IPS DF 4.7 (cell line): Measurements from ENCODE around the gene GABARAP.
A peak's percentile ranks its signal among the peaks of the same experiment; 100 is the strongest.

Source experiments
- DNase-seq: peaks from one replicate; pipeline ENCODE4 v3.0.0-alpha.2; 2013; ENCODE audit warnings: low spot score; ENCODE audit errors: extremely low read depth

Gene GABARAP

DNA sequence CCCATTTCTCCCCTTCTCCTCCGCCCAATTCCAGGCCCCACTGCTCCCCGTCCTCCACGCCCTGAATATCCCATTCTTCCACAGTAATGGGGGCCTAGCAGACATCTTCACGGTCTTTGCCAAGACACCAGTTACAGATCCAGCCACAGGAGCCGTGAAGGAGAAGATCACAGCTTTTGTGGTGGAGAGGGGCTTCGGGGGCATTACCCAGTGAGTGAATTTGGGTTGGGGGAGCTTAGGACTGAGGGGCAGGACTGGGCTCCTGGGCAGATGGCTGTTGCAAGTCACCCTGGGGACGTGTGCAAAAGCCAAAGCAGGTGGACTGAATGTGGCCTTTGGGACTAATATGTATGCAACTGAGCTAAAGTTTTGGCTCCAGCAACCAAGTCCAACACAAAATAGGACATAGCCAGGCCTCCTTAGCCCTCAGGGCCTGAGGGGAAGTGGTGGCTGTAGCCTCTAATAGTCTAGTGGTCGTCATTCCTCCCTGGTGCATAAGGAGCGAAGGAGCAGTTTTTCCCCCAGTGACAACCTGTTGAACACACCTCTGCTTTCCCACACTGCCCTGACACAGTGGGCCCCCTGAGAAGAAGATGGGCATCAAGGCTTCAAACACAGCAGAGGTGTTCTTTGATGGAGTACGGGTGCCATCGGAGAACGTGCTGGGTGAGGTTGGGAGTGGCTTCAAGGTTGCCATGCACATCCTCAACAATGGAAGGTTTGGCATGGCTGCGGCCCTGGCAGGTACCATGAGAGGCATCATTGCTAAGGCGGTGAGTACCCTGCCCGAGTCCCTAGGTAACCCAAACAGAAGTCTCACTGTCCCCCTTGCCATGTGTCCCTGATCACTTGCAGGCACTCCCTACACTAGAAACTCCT, 19.9 kb downstream of the GABARAP start:
- DNase-seq = no peak

- no peak for DNase-seq
Measured at GRCh38 chr17:7221278-7222092, 20.8 kb downstream of the GABARAP start.

DNA sequence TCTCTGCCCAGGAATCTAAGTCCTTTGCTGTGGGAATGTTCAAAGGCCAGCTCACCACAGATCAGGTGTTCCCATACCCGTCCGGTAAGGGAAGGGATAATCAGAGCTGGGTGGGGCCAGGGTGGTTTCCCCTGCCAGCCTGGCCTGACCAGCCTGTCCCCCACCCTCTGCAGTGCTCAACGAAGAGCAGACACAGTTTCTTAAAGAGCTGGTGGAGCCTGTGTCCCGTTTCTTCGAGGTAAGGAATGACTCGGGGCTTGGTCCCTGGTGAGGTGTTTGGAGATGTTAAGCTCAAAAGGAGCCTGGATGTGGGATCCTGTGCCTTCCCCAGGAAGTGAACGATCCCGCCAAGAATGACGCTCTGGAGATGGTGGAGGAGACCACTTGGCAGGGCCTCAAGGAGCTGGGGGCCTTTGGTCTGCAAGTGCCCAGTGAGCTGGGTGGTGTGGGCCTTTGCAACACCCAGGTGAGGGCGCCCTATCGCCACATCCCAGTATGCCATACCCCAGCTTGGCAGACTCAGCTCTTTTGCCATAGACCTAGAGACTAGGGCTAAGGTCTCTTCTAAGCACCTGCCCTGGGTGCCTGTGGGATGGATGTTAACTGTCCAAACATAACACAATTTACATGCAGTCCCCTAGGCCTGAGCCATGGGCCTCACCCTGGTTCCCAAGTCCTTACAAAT, 21.5 kb downstream of the GABARAP start:
- no peak for DNase-seq

DNA sequence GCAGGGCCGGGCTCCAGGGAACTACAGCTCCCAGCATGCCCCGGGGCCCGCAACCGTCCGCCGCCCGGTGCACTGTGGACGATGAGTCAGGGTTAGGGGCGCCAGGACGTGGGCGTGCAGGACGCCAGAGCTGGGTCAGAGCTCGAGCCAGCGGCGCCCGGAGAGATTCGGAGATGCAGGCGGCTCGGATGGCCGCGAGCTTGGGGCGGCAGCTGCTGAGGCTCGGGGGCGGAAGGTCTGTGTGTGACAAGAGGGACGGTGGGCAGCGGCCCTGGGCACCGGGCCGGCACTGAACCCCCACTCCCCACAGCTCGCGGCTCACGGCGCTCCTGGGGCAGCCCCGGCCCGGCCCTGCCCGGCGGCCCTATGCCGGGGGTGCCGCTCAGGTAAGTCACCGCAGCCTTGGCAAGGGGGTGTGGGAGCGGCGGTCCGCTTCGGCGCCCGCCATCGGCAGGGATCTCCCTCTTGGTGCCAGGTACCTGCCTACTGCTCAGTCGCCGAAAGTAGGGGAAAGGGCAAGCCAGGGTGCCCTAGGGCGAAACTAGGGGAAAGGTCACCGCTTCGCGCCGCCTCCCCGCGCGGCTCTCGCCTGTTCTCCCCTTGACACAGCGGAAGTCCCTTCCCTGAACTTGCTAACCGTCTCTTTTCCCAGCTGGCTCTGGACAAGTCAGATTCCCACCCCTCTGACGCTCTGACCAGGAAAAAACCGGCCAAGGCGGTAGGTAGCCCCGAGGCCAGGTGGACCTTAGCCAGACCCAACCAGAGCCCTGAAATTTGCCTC, 22.2 kb downstream of the GABARAP start, which contains the start of the genes ACADVL and DLG4:
Gene ACADVL, plus strand, starts transcription at position 127 of the 781 bp plus-strand sequence. Its CDS starts 47 bp downstream, at position 174.
Gene DLG4, minus strand, starts transcription at position 25 of the 781 bp plus-strand sequence.
- DNase-seq = no peak

DNA sequence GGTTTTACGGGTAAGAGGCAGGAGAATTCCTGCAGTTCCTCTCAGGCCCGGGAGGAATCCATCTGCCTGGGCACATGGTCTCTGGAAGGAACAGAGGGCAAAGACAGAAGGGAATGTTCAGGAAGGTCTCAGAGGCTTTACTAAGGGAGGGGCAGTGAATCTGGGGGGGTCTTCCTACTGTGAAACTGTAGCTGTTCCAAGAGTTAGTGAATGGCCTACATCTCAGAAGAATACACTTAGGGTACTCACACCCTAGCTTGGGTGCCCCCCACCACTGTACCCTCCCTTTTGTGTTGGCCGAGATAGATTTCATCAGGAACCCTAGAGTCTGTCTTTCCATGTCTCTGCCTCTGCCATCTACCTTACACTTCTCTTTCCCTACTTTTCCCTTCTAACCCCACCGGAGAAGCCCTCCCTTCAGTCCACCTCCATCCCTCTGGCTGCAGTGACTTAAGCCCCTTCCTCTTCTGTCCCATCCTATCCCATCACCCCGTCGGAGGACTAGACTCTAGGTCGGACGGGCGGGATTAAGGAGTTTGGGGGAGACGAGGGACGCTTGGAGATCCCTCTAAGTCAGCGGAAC, 22.9 kb downstream of the GABARAP start:
- DNase-seq = no peak

DNA sequence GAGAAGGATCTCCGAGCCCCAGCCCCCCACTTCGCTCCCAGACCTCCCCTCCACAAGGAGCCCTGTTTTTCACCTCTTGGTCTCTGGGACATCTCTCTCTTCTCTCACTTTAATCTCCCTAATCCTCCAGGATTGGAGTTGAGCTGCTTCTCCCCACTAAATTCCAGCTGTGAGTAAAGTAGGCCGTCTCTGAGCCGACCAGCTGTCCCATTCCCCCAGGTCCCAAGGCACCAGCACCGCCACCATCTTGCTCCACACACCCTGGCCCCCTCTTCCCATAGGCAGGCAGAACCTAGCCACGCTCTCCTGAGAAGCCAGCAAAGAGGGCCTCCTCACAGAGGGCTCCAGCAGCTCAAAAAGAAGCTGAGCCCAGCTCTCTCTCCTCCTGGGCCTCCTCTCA, 23.5 kb downstream of the GABARAP start:
- DNase-seq = no peak

DNA sequence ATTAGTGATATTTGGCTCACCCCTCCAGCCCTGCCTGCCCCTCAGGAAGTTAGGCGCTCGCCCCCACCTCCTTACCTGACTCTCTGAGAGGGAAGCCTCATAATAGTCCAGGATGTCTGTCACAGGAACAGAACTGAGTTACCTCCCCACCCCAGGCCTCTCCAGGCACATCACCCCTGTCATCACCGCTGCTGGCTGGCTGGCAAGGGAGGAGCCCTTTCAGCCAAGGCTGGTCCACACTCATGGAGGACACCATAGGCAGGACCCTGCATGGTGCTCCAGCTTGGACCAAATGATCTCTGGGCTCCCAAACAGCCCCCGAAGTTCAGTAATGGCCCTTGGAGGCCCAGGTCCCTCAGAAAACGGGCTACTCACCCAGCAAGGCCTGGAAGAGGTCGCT, 24.1 kb downstream of the GABARAP start:
- DNase-seq = no peak

GRCh38 chr17:7217113-7217987, 24.9 kb downstream of the GABARAP start:
- DNase-seq = no peak

GRCh38 chr17:7216242-7217112, 25.8 kb downstream of the GABARAP start:
- DNase-seq = no peak

- no peak for DNase-seq
Measured at GRCh38 chr17:7215652-7216180, 26.5 kb downstream of the GABARAP start.

- no peak for DNase-seq
Measured at GRCh38 chr17:7215136-7215638, 27.1 kb downstream of the GABARAP start.

- no peak for DNase-seq
Measured at GRCh38 chr17:7214300-7215135, 27.7 kb downstream of the GABARAP start.

- DNase-seq = peak; percentile 100
Measured at GRCh38 chr17:7213895-7214299, 28.4 kb downstream of the GABARAP start.

GRCh38 chr17:7211491-7212273, 30.6 kb downstream of the GABARAP start:
- DNase-seq = no peak

- DNase-seq = no peak
Measured at GRCh38 chr17:7208754-7209460, 33.3 kb downstream of the GABARAP start.
